HepG2 (cell line): ENCODE results near the gene MGST2. TPM values are rescaled to one million over a fixed set of nuclear protein-coding genes. Genes with fewer than 3 reads are reported as not detected.

ENCODE experiments used
- DNMT1 ChIP-seq: sonication (generic); formaldehyde crosslinking; IDR thresholded peaks from 2 replicates; pipeline ENCODE4 v1.5.1; 2020; ENCODE audit warnings: mild to moderate bottlenecking, missing genetic modification reagents
- ERF ChIP-seq: IDR thresholded peaks from 2 replicates; pipeline ENCODE4 v1.6.1; 2018; ENCODE audit warnings: missing biosample characterization, missing genetic modification reagents
- GTF3A ChIP-seq: sonication (generic); formaldehyde crosslinking; conservative IDR thresholded peaks from 2 replicates; pipeline ENCODE4 v1.4.0; 2020; ENCODE audit warnings: mild to moderate bottlenecking, missing genetic modification reagents
- IRF2 ChIP-seq: IDR thresholded peaks from 2 replicates; pipeline ENCODE4 v1.6.1; 2018; ENCODE audit warnings: missing genetic modification reagents, missing compliant biosample characterization
- MAZ ChIP-seq, 2 experiments: sonication (generic) in 1 of 2; formaldehyde crosslinking in 1 of 2; IDR thresholded peaks; 2 replicates each; pipeline versions ENCODE4 v1.5.0 to v1.6.1; 2012 to 2020; ENCODE audit warnings: low read depth in 2 of 2, mild to moderate bottlenecking in 2 of 2, borderline replicate concordance in 1 of 2, improper control_type of control experiment in 1 of 2, low read length in 1 of 2, missing genetic modification reagents in 1 of 2, moderate library complexity in 1 of 2
- MEF2D ChIP-seq: sonication (generic); formaldehyde crosslinking; IDR thresholded peaks from 2 replicates; pipeline ENCODE4 v1.5.1; 2020; ENCODE audit warnings: mild to moderate bottlenecking, missing genetic modification reagents
- MXD4 ChIP-seq: IDR thresholded peaks from 2 replicates; pipeline ENCODE4 v1.6.1; 2016; ENCODE audit warnings: mild to moderate bottlenecking, missing biosample characterization, missing genetic modification reagents
- MZF1 ChIP-seq: sonication (generic); formaldehyde crosslinking; IDR thresholded peaks from 2 replicates; pipeline ENCODE4 v1.8.1; 2023; ENCODE audit warnings: mild to moderate bottlenecking, missing genetic modification reagents, borderline replicate concordance
- ONECUT2 ChIP-seq: sonication (generic); formaldehyde crosslinking; IDR thresholded peaks from 2 replicates; pipeline ENCODE4 v1.4.0; 2020; ENCODE audit warnings: missing genetic modification reagents
- SIN3A ChIP-seq: IDR thresholded peaks from 2 replicates; pipeline ENCODE4 v1.6.1; 2011; ENCODE audit warnings: low read depth, mild to moderate bottlenecking, control low read depth, low read length, borderline replicate concordance
- STAG1 ChIP-seq: sonication (generic); formaldehyde crosslinking; IDR thresholded peaks from 2 replicates; pipeline ENCODE4 v1.4.0; 2020; ENCODE audit warnings: missing genetic modification reagents
- ZNF224 ChIP-seq: sonication (generic); formaldehyde crosslinking; IDR thresholded peaks from 2 replicates; pipeline ENCODE4 v1.5.0; 2020; ENCODE audit warnings: mild to moderate bottlenecking, missing genetic modification reagents
- ZNF468 ChIP-seq: sonication (generic); formaldehyde crosslinking; IDR thresholded peaks from 2 replicates; pipeline ENCODE4 v1.8.0; 2022; ENCODE audit warnings: mild to moderate bottlenecking, moderate library complexity, missing genetic modification reagents
- ZNF552 ChIP-seq: sonication (generic); formaldehyde crosslinking; IDR thresholded peaks from 2 replicates; pipeline ENCODE4 v1.9.0; 2022; ENCODE audit warnings: missing genetic modification reagents, mild to moderate bottlenecking, borderline replicate concordance
- ZNF703 ChIP-seq: sonication (generic); formaldehyde crosslinking; IDR thresholded peaks from 2 replicates; pipeline ENCODE4 v1.5.1; 2020; ENCODE audit warnings: missing genetic modification reagents, mild to moderate bottlenecking, moderate library complexity, borderline replicate concordance
- ZNF768 ChIP-seq: sonication (generic); formaldehyde crosslinking; IDR thresholded peaks from 2 replicates; pipeline ENCODE4 v1.4.0; 2020; ENCODE audit warnings: missing genetic modification reagents
- ZNF772 ChIP-seq: sonication (generic); formaldehyde crosslinking; IDR thresholded peaks from 2 replicates; pipeline ENCODE4 v1.5.0; 2020; ENCODE audit warnings: mild to moderate bottlenecking, missing genetic modification reagents
- polyA plus RNA-seq, 8 experiments: library from polyadenylated mRNA; depleted of rRNA in 3 of 8; stranded (reverse) in 7 of 8; unstranded in 1 of 8; fragments of >200 nt; fragmentation: Illumina TruSeq in 4 of 8; extraction: Trizol in 4 of 8; gene quantifications; 2 replicates each; pipeline versions ENCODE4 v1.2.1 to v1.2.3, GENCODE V29; 2011 to 2016; ENCODE audit warnings: low read depth in 4 of 8, missing spikeins in 1 of 8, mixed read lengths in 1 of 8; ENCODE audit not compliant: insufficient read depth in 1 of 8
- total RNA-seq, 5 experiments: library from RNA; depleted of rRNA; stranded (reverse); fragments of >200 nt; fragmentation: Illumina TruSeq; extraction: Trizol; gene quantifications; 2 replicates each; pipeline ENCODE4 v1.2.3, GENCODE V29; 2016; ENCODE audit warnings: low read depth in 1 of 5
- TF ChIP-seq, protein P1 (sequence below): sonication (generic); formaldehyde crosslinking; IDR thresholded peaks from 2 replicates; pipeline ENCODE4 v1.5.0; 2020; ENCODE audit warnings: mild to moderate bottlenecking, missing genetic modification reagents, moderate library complexity
- TF ChIP-seq, protein P2 (sequence below): sonication (generic); formaldehyde crosslinking; conservative IDR thresholded peaks from 2 replicates; pipeline ENCODE4 v1.4.0; 2020; ENCODE audit warnings: mild to moderate bottlenecking, missing genetic modification reagents, moderate library complexity
- TF ChIP-seq, protein P3 (sequence below): sonication (generic); formaldehyde crosslinking; IDR thresholded peaks from 2 replicates; pipeline ENCODE4 v1.4.0; 2020; ENCODE audit warnings: missing genetic modification reagents, borderline replicate concordance
- TF ChIP-seq, protein P4 (sequence below): sonication (generic); formaldehyde crosslinking; IDR thresholded peaks from 2 replicates; pipeline ENCODE4 v1.4.0; 2020; ENCODE audit warnings: mild to moderate bottlenecking, missing genetic modification reagents

Gene MGST2
- total and polyA plus RNA-seq, 2 of the 13 experiments (the other 11 are each of a cell fraction or from before 2014, with no cell fraction given) = 205 to 416 TPM

DNA sequence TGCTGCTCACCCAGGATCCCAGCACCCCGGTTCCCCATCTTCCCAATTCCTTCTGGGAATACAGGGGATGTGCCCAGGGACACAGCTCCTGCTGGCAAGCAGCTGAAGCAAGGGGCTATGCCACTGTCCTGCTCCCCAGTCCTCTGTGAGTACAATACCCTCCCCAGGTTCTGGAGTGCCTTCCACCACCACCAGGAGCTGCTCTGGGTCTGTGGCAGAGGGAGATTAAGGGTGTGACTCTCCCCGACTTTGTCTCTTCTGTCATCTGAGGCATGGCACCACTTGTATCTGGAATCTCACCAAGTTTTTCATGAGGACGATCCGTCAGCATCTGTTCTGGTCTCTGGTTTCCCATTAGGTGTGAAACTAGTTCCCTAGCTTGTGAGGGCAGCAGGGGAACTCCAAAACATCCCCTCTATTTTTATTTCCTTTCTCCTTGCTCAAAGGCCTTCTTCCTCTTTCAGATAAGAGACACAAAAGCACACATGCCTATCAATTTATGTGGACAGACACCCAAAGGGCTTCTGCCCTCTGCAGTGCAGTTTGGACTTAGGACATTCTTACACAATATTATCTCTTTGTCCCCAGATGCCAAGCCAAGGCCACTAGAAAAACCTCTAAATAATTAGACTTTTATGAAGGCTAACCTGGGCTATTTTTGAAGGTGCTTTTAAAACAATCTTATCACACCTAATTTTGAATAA, 26.8 kb downstream of the MGST2 start (continued):
- TF ChIP-seq SIN3A (0 out of 2 replicates have a peak, but pooled peaks have one; percentile 55), ZNF552 (CRISPR knock-in tag) (0 out of 2 replicates have a peak, but pooled peaks have one; percentile 56), MAZ (IDR thresholded peaks at IDR 0.05; ENCODE audit: borderline replicate concordance, low read depth, low read length) (no peak), MAZ (CRISPR knock-in tag; IDR thresholded peaks at IDR 0.05; ENCODE audit: low read depth) (peak; percentile 50; the same call in 1 of the 2 replicates), MZF1 (CRISPR knock-in tag) (no peak), ONECUT2 (CRISPR knock-in tag) (0 out of 2 replicates have a peak, but pooled peaks have one; percentile 25), ZNF768 (CRISPR knock-in tag) (0 out of 2 replicates have a peak, but pooled peaks have one; percentile 19), ZNF703 (no peak), ZNF772 (CRISPR knock-in tag) (0 out of 2 replicates have a peak, but pooled peaks have one; percentile 60), MXD4 (CRISPR knock-in tag) (no peak), MEF2D (CRISPR knock-in tag) (peak; percentile 80), STAG1 (CRISPR knock-in tag) (peak; percentile 0; the same call in 1 of the 2 replicates), GTF3A (no peak), ZNF224 (CRISPR knock-in tag) (no peak), IRF2 (CRISPR knock-in tag) (peak; percentile 65; the same call in 1 of the 2 replicates), DNMT1 (no peak), ERF (CRISPR knock-in tag) (peak; percentile 46; the same call in 1 of the 2 replicates), ZNF468 (CRISPR knock-in tag) (no peak)
- TF ChIP-seq, protein P1, sequence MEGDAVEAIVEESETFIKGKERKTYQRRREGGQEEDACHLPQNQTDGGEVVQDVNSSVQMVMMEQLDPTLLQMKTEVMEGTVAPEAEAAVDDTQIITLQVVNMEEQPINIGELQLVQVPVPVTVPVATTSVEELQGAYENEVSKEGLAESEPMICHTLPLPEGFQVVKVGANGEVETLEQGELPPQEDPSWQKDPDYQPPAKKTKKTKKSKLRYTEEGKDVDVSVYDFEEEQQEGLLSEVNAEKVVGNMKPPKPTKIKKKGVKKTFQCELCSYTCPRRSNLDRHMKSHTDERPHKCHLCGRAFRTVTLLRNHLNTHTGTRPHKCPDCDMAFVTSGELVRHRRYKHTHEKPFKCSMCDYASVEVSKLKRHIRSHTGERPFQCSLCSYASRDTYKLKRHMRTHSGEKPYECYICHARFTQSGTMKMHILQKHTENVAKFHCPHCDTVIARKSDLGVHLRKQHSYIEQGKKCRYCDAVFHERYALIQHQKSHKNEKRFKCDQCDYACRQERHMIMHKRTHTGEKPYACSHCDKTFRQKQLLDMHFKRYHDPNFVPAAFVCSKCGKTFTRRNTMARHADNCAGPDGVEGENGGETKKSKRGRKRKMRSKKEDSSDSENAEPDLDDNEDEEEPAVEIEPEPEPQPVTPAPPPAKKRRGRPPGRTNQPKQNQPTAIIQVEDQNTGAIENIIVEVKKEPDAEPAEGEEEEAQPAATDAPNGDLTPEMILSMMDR = peak; percentile 44
- TF ChIP-seq, protein P2, sequence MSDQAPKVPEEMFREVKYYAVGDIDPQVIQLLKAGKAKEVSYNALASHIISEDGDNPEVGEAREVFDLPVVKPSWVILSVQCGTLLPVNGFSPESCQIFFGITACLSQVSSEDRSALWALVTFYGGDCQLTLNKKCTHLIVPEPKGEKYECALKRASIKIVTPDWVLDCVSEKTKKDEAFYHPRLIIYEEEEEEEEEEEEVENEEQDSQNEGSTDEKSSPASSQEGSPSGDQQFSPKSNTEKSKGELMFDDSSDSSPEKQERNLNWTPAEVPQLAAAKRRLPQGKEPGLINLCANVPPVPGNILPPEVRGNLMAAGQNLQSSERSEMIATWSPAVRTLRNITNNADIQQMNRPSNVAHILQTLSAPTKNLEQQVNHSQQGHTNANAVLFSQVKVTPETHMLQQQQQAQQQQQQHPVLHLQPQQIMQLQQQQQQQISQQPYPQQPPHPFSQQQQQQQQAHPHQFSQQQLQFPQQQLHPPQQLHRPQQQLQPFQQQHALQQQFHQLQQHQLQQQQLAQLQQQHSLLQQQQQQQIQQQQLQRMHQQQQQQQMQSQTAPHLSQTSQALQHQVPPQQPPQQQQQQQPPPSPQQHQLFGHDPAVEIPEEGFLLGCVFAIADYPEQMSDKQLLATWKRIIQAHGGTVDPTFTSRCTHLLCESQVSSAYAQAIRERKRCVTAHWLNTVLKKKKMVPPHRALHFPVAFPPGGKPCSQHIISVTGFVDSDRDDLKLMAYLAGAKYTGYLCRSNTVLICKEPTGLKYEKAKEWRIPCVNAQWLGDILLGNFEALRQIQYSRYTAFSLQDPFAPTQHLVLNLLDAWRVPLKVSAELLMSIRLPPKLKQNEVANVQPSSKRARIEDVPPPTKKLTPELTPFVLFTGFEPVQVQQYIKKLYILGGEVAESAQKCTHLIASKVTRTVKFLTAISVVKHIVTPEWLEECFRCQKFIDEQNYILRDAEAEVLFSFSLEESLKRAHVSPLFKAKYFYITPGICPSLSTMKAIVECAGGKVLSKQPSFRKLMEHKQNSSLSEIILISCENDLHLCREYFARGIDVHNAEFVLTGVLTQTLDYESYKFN (CRISPR knock-in tag) = peak; percentile 96
- TF ChIP-seq, protein P3, sequence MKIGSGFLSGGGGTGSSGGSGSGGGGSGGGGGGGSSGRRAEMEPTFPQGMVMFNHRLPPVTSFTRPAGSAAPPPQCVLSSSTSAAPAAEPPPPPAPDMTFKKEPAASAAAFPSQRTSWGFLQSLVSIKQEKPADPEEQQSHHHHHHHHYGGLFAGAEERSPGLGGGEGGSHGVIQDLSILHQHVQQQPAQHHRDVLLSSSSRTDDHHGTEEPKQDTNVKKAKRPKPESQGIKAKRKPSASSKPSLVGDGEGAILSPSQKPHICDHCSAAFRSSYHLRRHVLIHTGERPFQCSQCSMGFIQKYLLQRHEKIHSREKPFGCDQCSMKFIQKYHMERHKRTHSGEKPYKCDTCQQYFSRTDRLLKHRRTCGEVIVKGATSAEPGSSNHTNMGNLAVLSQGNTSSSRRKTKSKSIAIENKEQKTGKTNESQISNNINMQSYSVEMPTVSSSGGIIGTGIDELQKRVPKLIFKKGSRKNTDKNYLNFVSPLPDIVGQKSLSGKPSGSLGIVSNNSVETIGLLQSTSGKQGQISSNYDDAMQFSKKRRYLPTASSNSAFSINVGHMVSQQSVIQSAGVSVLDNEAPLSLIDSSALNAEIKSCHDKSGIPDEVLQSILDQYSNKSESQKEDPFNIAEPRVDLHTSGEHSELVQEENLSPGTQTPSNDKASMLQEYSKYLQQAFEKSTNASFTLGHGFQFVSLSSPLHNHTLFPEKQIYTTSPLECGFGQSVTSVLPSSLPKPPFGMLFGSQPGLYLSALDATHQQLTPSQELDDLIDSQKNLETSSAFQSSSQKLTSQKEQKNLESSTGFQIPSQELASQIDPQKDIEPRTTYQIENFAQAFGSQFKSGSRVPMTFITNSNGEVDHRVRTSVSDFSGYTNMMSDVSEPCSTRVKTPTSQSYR = peak; percentile 60; the same call in 1 of the 2 replicates
- TF ChIP-seq, protein P4, sequence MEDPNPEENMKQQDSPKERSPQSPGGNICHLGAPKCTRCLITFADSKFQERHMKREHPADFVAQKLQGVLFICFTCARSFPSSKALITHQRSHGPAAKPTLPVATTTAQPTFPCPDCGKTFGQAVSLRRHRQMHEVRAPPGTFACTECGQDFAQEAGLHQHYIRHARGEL (CRISPR knock-in tag) = no peak
